DMS153 (cell line): ENCODE results near the gene EPB42.
"Not testable (repeated sequence)": the region's sequence is repeated elsewhere in the genome, so short reads cannot be mapped to it uniquely, and the experiment has no call there.

Experiments
- DNase-seq: peaks from one replicate; lab custom pipeline; 2025; lab: John Stamatoyannopoulos, UW

The EPB42 gene

GRCh38 chr15:43212299-43212698 is 8.5 kb downstream of the EPB42 start:
- DNase-seq = no peak

- no peak for DNase-seq
Observed at GRCh38 chr15:43211224-43211735, 9.5 kb downstream of the EPB42 start.

GRCh38 chr15:43210807-43211206 is 10.0 kb downstream of the EPB42 start:
- DNase-seq = no peak

GRCh38 chr15:43210172-43210745 is 10.6 kb downstream of the EPB42 start:
- no peak for DNase-seq

GRCh38 chr15:43209059-43209824 is 11.6 kb downstream of the EPB42 start:
- DNase-seq = no peak

- no peak for DNase-seq
Observed at GRCh38 chr15:43208052-43209002, 12.5 kb downstream of the EPB42 start.

- DNase-seq = no peak
Observed at GRCh38 chr15:43207024-43207423, 13.8 kb downstream of the EPB42 start.

- no peak for DNase-seq
Observed at GRCh38 chr15:43206054-43206453, 14.8 kb downstream of the EPB42 start.

- DNase-seq = no peak
Observed at GRCh38 chr15:43204016-43204901, 16.6 kb downstream of the EPB42 start.

- DNase-seq = no peak
Observed at GRCh38 chr15:43199945-43200488, 20.8 kb downstream of the EPB42 start.

- no peak for DNase-seq
Observed at GRCh38 chr15:43198992-43199391, 21.8 kb downstream of the EPB42 start.

- not testable (repeated sequence) for DNase-seq
Observed at GRCh38 chr15:43198556-43198955, 22.3 kb downstream of the EPB42 start.

- DNase-seq = not testable (repeated sequence)
Observed at GRCh38 chr15:43197773-43198172, 23.0 kb downstream of the EPB42 start.

GRCh38 chr15:43196760-43197548 is 23.9 kb downstream of the EPB42 start:
- no peak for DNase-seq

- DNase-seq = no peak
Observed at GRCh38 chr15:43194795-43195194, 26.0 kb downstream of the EPB42 start.

- no peak for DNase-seq
Observed at GRCh38 chr15:43193710-43194109, 27.1 kb downstream of the EPB42 start.

GRCh38 chr15:43190178-43190577 is 30.6 kb downstream of the EPB42 start:
- no peak for DNase-seq

- DNase-seq = no peak
Observed at GRCh38 chr15:43189296-43189695, 31.5 kb downstream of the EPB42 start.

- no peak for DNase-seq
Observed at GRCh38 chr15:43187544-43188155, 33.2 kb downstream of the EPB42 start.

- DNase-seq = no peak
Observed at GRCh38 chr15:43186003-43186353, 34.8 kb downstream of the EPB42 start.
